Measurements from ENCODE around the gene DDX11. TPM values are rescaled to one million over a fixed set of nuclear protein-coding genes. Genes with fewer than 3 reads are reported as not detected.

Gene DDX11
- total and polyA plus RNA-seq, 2 experiments from 2014 or later = 66.0 to 103 TPM

DNA sequence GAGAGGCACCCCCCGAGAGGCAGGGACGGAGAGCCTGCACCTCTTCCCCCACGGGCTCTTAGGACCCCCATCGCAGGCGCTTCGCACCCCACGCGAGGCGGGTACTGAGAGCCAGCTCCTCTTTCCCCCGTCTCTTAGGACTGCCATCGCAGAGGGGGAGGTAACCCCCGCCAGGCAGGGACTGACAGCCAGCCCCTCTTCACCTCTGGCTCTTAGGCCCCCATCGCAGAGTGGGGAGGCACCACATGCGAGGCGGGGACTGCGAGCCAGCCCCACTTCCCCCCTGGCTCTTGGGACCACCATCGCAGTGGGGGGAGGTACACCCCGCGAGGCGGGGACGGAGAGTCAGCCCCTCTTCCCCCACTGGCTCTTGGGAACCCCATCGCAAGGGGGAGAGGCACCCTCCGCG, 46.1 kb downstream of the DDX11 start:
- ATAC-seq = no peak
- peaks cover 36% of the 10 kb centered on the region for H3K27me3 Mint-ChIP-seq (ENCODE audit: insufficient read depth, low read depth, poor library complexity)

More for the DNA sequence above, 46.1 kb downstream of the DDX11 start:
- Histone ChIP-seq H3K4me3 (peak overlapping the region; percentile 69; the same call in 1 of the 2 replicates), H3K4me2 (no peak overlapping the region), H2AFZ (no peak overlapping the region), H3K4me1 (ENCODE audit: insufficient read depth) (no peaks in the 10 kb centered on the region), H4K20me1 (replicated peaks; ENCODE audit: insufficient read depth) (no peaks in the 10 kb centered on the region), H3F3A (replicated peaks; ENCODE audit: low read depth) (no peaks in the 10 kb centered on the region), H3K27me3 (ENCODE audit: insufficient read depth) (peaks cover 44% of the 10 kb centered on the region), H3K36me3 (ENCODE audit: insufficient read depth) (no peaks in the 10 kb centered on the region), H3K79me2 (replicated peaks; ENCODE audit: insufficient read depth) (no peaks in the 10 kb centered on the region), H3K27ac (ENCODE audit: low read depth) (no peak overlapping the region), H3K9me2 (ENCODE audit: insufficient read depth) (no peaks in the 10 kb centered on the region)
- no peaks in the 10 kb centered on the region; the same call in 2 of the 3 replicates for H3K36me3 Mint-ChIP-seq (ENCODE audit: low read depth)
- peak overlapping the region; percentile 21; the same call in 1 of the 3 replicates for H3K4me3 Mint-ChIP-seq
- peaks cover 12% of the 10 kb centered on the region for H3K4me1 Mint-ChIP-seq
- no peak overlapping the region for H3K27ac Mint-ChIP-seq
- no peak for TF ChIP-seq NANOG (IDR thresholded peaks at IDR 0.05; ENCODE audit: borderline replicate concordance)
- TF ChIP-seq POLR2AphosphoS5 (IDR thresholded peaks at IDR 0.05; ENCODE audit: low read depth) = no peak
- TF ChIP-seq, protein P1, sequence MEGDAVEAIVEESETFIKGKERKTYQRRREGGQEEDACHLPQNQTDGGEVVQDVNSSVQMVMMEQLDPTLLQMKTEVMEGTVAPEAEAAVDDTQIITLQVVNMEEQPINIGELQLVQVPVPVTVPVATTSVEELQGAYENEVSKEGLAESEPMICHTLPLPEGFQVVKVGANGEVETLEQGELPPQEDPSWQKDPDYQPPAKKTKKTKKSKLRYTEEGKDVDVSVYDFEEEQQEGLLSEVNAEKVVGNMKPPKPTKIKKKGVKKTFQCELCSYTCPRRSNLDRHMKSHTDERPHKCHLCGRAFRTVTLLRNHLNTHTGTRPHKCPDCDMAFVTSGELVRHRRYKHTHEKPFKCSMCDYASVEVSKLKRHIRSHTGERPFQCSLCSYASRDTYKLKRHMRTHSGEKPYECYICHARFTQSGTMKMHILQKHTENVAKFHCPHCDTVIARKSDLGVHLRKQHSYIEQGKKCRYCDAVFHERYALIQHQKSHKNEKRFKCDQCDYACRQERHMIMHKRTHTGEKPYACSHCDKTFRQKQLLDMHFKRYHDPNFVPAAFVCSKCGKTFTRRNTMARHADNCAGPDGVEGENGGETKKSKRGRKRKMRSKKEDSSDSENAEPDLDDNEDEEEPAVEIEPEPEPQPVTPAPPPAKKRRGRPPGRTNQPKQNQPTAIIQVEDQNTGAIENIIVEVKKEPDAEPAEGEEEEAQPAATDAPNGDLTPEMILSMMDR (conservative IDR thresholded peaks at IDR 0.05; ENCODE audit: low read depth in 2 of 2) = no peak
- no peak for TF ChIP-seq EZH2 (IDR thresholded peaks at IDR 0.05; ENCODE audit: low read depth, unreplicated experiment)
- TF ChIP-seq EZH2phosphoT487 (IDR thresholded peaks at IDR 0.05; ENCODE audit: unreplicated experiment) = no peak
- TF ChIP-seq, protein P2, sequence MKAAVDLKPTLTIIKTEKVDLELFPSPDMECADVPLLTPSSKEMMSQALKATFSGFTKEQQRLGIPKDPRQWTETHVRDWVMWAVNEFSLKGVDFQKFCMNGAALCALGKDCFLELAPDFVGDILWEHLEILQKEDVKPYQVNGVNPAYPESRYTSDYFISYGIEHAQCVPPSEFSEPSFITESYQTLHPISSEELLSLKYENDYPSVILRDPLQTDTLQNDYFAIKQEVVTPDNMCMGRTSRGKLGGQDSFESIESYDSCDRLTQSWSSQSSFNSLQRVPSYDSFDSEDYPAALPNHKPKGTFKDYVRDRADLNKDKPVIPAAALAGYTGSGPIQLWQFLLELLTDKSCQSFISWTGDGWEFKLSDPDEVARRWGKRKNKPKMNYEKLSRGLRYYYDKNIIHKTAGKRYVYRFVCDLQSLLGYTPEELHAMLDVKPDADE (IDR thresholded peaks at IDR 0.05) = no peak
- TF ChIP-seq, protein P3, sequence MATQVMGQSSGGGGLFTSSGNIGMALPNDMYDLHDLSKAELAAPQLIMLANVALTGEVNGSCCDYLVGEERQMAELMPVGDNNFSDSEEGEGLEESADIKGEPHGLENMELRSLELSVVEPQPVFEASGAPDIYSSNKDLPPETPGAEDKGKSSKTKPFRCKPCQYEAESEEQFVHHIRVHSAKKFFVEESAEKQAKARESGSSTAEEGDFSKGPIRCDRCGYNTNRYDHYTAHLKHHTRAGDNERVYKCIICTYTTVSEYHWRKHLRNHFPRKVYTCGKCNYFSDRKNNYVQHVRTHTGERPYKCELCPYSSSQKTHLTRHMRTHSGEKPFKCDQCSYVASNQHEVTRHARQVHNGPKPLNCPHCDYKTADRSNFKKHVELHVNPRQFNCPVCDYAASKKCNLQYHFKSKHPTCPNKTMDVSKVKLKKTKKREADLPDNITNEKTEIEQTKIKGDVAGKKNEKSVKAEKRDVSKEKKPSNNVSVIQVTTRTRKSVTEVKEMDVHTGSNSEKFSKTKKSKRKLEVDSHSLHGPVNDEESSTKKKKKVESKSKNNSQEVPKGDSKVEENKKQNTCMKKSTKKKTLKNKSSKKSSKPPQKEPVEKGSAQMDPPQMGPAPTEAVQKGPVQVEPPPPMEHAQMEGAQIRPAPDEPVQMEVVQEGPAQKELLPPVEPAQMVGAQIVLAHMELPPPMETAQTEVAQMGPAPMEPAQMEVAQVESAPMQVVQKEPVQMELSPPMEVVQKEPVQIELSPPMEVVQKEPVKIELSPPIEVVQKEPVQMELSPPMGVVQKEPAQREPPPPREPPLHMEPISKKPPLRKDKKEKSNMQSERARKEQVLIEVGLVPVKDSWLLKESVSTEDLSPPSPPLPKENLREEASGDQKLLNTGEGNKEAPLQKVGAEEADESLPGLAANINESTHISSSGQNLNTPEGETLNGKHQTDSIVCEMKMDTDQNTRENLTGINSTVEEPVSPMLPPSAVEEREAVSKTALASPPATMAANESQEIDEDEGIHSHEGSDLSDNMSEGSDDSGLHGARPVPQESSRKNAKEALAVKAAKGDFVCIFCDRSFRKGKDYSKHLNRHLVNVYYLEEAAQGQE (IDR thresholded peaks at IDR 0.05; ENCODE audit: unreplicated experiment) = no peak
- TF ChIP-seq ZNF114 (CRISPR knock-in tag; IDR thresholded peaks at IDR 0.05) = no peak
- no peak for DNase-seq (ENCODE audit: low spot score)
- H3K9me3 Mint-ChIP-seq = no peaks in the 10 kb centered on the region

Data from GM23338 (cell line).